Middle frontal gyrus (tissue), 1 donor: ENCODE data around the gene RAB43.

Source experiments
- DNase-seq: peaks from one replicate; pipeline ENCODE4 v3.0.0-alpha.2; 2015; ENCODE audit warnings: low spot score; ENCODE audit errors: extremely low spot score

RAB43 gene

GRCh38 chr3:129039271-129040038 is 82.1 kb downstream of the RAB43 start:
- DNase-seq: no peak

- DNase-seq: no peak
Measured at GRCh38 chr3:129038121-129038855, 83.3 kb downstream of the RAB43 start.
